ENCODE results near the gene NBEA. TPM values are rescaled to one million over a fixed set of nuclear protein-coding genes. Genes with fewer than 3 reads are reported as not detected.

The NBEA gene
- total and polyA plus RNA-seq, 3 experiments from 2014 or later, result 0.14 to 0.24 (median 0.20) TPM

DNA sequence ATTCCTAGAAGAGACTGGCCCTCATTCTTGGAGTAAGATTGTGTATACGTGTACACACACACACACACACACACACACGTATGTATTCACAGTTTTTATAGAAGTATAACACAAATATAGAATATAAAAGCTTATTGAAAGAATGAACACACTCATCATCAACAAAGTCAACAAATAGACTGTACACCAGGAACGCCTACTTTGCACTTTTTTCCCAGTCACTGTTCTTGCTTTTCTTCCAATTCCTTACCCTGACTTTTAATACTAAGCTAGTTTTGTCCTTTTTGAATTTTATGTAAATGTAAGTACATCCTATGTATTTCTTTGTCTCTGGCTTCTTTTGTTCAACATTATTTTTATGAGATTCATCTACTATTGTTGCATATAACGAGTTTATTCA lies 269.9 kb downstream of the NBEA start:
- DNase-seq, result no peak
- peaks cover 0 to 7% (median 0%) of the 10 kb centered on the region in 3 donors for H3K36me3 Mint-ChIP-seq
- no peaks in the 10 kb centered on the region for H3K9me3 ChIP-seq (ENCODE audit: low read length)
- ChIA-PET POLR2A (no interaction called here), CTCF (no interaction called here)
- H3K27me3 ChIP-seq (ENCODE audit: insufficient read depth, low read length, poor library complexity, severe bottlenecking), result no peaks in the 10 kb centered on the region
- no peak overlapping the region for H3K27ac ChIP-seq (ENCODE audit: low read depth, low read length)
- no peaks in the 10 kb centered on the region for H3K27me3 Mint-ChIP-seq
- H3K36me3 ChIP-seq (ENCODE audit: insufficient read depth, low read length), result no peaks in the 10 kb centered on the region
- no peak overlapping the region for H3K4me3 ChIP-seq (ENCODE audit: low read length)
- H3K4me1 ChIP-seq (ENCODE audit: insufficient read depth, low read length), result no peaks in the 10 kb centered on the region
- H3K27ac Mint-ChIP-seq, result no peak overlapping the region
- no peaks in the 10 kb centered on the region for H3K4me1 Mint-ChIP-seq
- H3K4me3 Mint-ChIP-seq, result no peak overlapping the region
- H3K9me3 Mint-ChIP-seq, result peaks cover 0 to 15% (median 2%) of the 10 kb centered on the region in 5 donors

- Histone ChIP-seq H3K4me1 (ENCODE audit: insufficient read depth, low read length) (no peaks in the 10 kb centered on the region), H3K27ac (ENCODE audit: low read depth, low read length) (no peak overlapping the region), H3K36me3 (ENCODE audit: insufficient read depth, low read length) (no peaks in the 10 kb centered on the region), H3K27me3 (ENCODE audit: insufficient read depth, low read length, poor library complexity, severe bottlenecking) (no peaks in the 10 kb centered on the region), H3K9me3 (ENCODE audit: low read length) (no peaks in the 10 kb centered on the region), H3K4me3 (ENCODE audit: low read length) (no peak overlapping the region)
- Mint-ChIP-seq H3K27ac (no peak overlapping the region), H3K36me3 (peaks cover 0 to 7% (median 0%) of the 10 kb centered on the region in 3 donors), H3K4me1 (no peaks in the 10 kb centered on the region), H3K9me3 (peaks cover 0 to 15% (median 2%) of the 10 kb centered on the region in 5 donors), H3K27me3 (no peaks in the 10 kb centered on the region), H3K4me3 (no peak overlapping the region)
- CTCF ChIA-PET, result no interaction called here
- DNase-seq, result no peak
- POLR2A ChIA-PET, result no interaction called here
Measured at GRCh38 chr13:35213911-35214310, 271.8 kb downstream of the NBEA start.

- H3K4me3 Mint-ChIP-seq, result no peak overlapping the region
- no peaks in the 10 kb centered on the region for H3K9me3 ChIP-seq (ENCODE audit: low read length)
- no peak overlapping the region for H3K27ac ChIP-seq (ENCODE audit: low read depth, low read length)
- H3K36me3 Mint-ChIP-seq, result peaks cover 0 to 19% (median 0%) of the 10 kb centered on the region in 3 donors
- H3K4me1 Mint-ChIP-seq, result no peaks in the 10 kb centered on the region
- POLR2A ChIA-PET, result no interaction called here
- CTCF ChIA-PET, result no interaction called here
- no peaks in the 10 kb centered on the region for H3K27me3 Mint-ChIP-seq
- DNase-seq, result no peak
- no peaks in the 10 kb centered on the region for H3K36me3 ChIP-seq (ENCODE audit: insufficient read depth, low read length)
- no peaks in the 10 kb centered on the region for H3K27me3 ChIP-seq (ENCODE audit: insufficient read depth, low read length, poor library complexity, severe bottlenecking)
- no peak overlapping the region for H3K27ac Mint-ChIP-seq
- H3K4me1 ChIP-seq (ENCODE audit: insufficient read depth, low read length), result no peaks in the 10 kb centered on the region
- no peak overlapping the region for H3K4me3 ChIP-seq (ENCODE audit: low read length)
- peaks cover 0 to 27% (median 7%) of the 10 kb centered on the region in 5 donors for H3K9me3 Mint-ChIP-seq
Measured at GRCh38 chr13:35216131-35216530, 274.1 kb downstream of the NBEA start.

GRCh38 chr13:35219021-35219420 lies 277.0 kb downstream of the NBEA start:
- Histone ChIP-seq H3K9me3 (ENCODE audit: low read length) (no peaks in the 10 kb centered on the region), H3K27me3 (ENCODE audit: insufficient read depth, low read length, poor library complexity, severe bottlenecking) (no peaks in the 10 kb centered on the region), H3K4me3 (ENCODE audit: low read length) (no peak overlapping the region), H3K36me3 (ENCODE audit: insufficient read depth, low read length) (no peaks in the 10 kb centered on the region), H3K4me1 (ENCODE audit: insufficient read depth, low read length) (no peaks in the 10 kb centered on the region), H3K27ac (ENCODE audit: low read depth, low read length) (no peak overlapping the region)
- Mint-ChIP-seq H3K4me3 (no peak overlapping the region), H3K9me3 (peaks cover 3 to 23% (median 7%) of the 10 kb centered on the region in 5 donors), H3K4me1 (no peaks in the 10 kb centered on the region), H3K27me3 (no peaks in the 10 kb centered on the region), H3K36me3 (peaks cover 0 to 20% (median 0%) of the 10 kb centered on the region in 3 donors), H3K27ac (no peak overlapping the region)
- ChIA-PET CTCF (no interaction called here), POLR2A (no interaction called here)
- no peak for DNase-seq

- H3K9me3 Mint-ChIP-seq, result peaks cover 0 to 8% (median 4%) of the 10 kb centered on the region in 5 donors
- POLR2A ChIA-PET, result no interaction called here
- H3K27me3 ChIP-seq (ENCODE audit: insufficient read depth, low read length, poor library complexity, severe bottlenecking), result no peaks in the 10 kb centered on the region
- H3K36me3 ChIP-seq (ENCODE audit: insufficient read depth, low read length), result no peaks in the 10 kb centered on the region
- no peaks in the 10 kb centered on the region for H3K9me3 ChIP-seq (ENCODE audit: low read length)
- H3K36me3 Mint-ChIP-seq, result peaks cover 0 to 21% (median 0%) of the 10 kb centered on the region in 3 donors
- DNase-seq, result no peak
- no peaks in the 10 kb centered on the region for H3K27me3 Mint-ChIP-seq
- H3K4me3 Mint-ChIP-seq, result no peak overlapping the region
- no peaks in the 10 kb centered on the region for H3K4me1 ChIP-seq (ENCODE audit: insufficient read depth, low read length)
- CTCF ChIA-PET, result no interaction called here
- no peak overlapping the region for H3K27ac ChIP-seq (ENCODE audit: low read depth, low read length)
- no peak overlapping the region for H3K4me3 ChIP-seq (ENCODE audit: low read length)
- H3K4me1 Mint-ChIP-seq, result no peaks in the 10 kb centered on the region
- no peak overlapping the region for H3K27ac Mint-ChIP-seq
Measured at GRCh38 chr13:35225159-35225558, 283.1 kb downstream of the NBEA start.

GRCh38 chr13:35225582-35225981 lies 283.5 kb downstream of the NBEA start:
- Mint-ChIP-seq H3K27ac (peak overlapping the region in 1 of 8 donors; percentile 43), H3K4me1 (no peaks in the 10 kb centered on the region), H3K27me3 (no peaks in the 10 kb centered on the region), H3K4me3 (no peak overlapping the region), H3K9me3 (peaks cover 0 to 6% (median 3%) of the 10 kb centered on the region in 5 donors), H3K36me3 (peaks cover 0 to 16% (median 0%) of the 10 kb centered on the region in 3 donors)
- Histone ChIP-seq H3K4me1 (ENCODE audit: insufficient read depth, low read length) (no peaks in the 10 kb centered on the region), H3K9me3 (ENCODE audit: low read length) (no peaks in the 10 kb centered on the region), H3K36me3 (ENCODE audit: insufficient read depth, low read length) (no peaks in the 10 kb centered on the region), H3K27ac (ENCODE audit: low read depth, low read length) (no peak overlapping the region), H3K4me3 (ENCODE audit: low read length) (no peak overlapping the region), H3K27me3 (ENCODE audit: insufficient read depth, low read length, poor library complexity, severe bottlenecking) (no peaks in the 10 kb centered on the region)
- ChIA-PET POLR2A (no interaction called here), CTCF (no interaction called here)
- no peak for DNase-seq

GRCh38 chr13:35228536-35228935 lies 286.5 kb downstream of the NBEA start:
- H3K9me3 ChIP-seq (ENCODE audit: low read length), result no peaks in the 10 kb centered on the region
- peaks cover 0 to 11% (median 0%) of the 10 kb centered on the region in 3 donors for H3K36me3 Mint-ChIP-seq
- ChIA-PET CTCF (no interaction called here), POLR2A (no interaction called here)
- H3K27ac ChIP-seq (ENCODE audit: low read depth, low read length), result no peak overlapping the region
- H3K27me3 ChIP-seq (ENCODE audit: insufficient read depth, low read length, poor library complexity, severe bottlenecking), result no peaks in the 10 kb centered on the region
- no peak for DNase-seq
- peaks cover 0 to 5% (median 0%) of the 10 kb centered on the region in 5 donors for H3K9me3 Mint-ChIP-seq
- H3K36me3 ChIP-seq (ENCODE audit: insufficient read depth, low read length), result no peaks in the 10 kb centered on the region
- H3K4me3 Mint-ChIP-seq, result no peak overlapping the region
- H3K27me3 Mint-ChIP-seq, result no peaks in the 10 kb centered on the region
- H3K27ac Mint-ChIP-seq, result no peak overlapping the region
- H3K4me1 Mint-ChIP-seq, result no peaks in the 10 kb centered on the region
- no peak overlapping the region for H3K4me3 ChIP-seq (ENCODE audit: low read length)
- H3K4me1 ChIP-seq (ENCODE audit: insufficient read depth, low read length), result no peaks in the 10 kb centered on the region

- no peaks in the 10 kb centered on the region for H3K4me1 ChIP-seq (ENCODE audit: insufficient read depth, low read length)
- Mint-ChIP-seq H3K27ac (no peak overlapping the region), H3K4me3 (no peak overlapping the region), H3K36me3 (peaks cover 0 to 14% (median 0%) of the 10 kb centered on the region in 3 donors), H3K4me1 (no peaks in the 10 kb centered on the region), H3K27me3 (no peaks in the 10 kb centered on the region), H3K9me3 (no peaks in the 10 kb centered on the region)
- H3K4me3 ChIP-seq (ENCODE audit: low read length), result no peak overlapping the region
- CTCF ChIA-PET, result no interaction called here
- no peaks in the 10 kb centered on the region for H3K27me3 ChIP-seq (ENCODE audit: insufficient read depth, low read length, poor library complexity, severe bottlenecking)
- H3K9me3 ChIP-seq (ENCODE audit: low read length), result no peaks in the 10 kb centered on the region
- no peak for DNase-seq
- H3K36me3 ChIP-seq (ENCODE audit: insufficient read depth, low read length), result no peaks in the 10 kb centered on the region
- POLR2A ChIA-PET, result no interaction called here
- H3K27ac ChIP-seq (ENCODE audit: low read depth, low read length), result no peak overlapping the region
Measured at GRCh38 chr13:35231426-35231825, 289.4 kb downstream of the NBEA start.

GRCh38 chr13:35238274-35238673 lies 296.2 kb downstream of the NBEA start:
- no peaks in the 10 kb centered on the region for H3K27me3 Mint-ChIP-seq
- POLR2A ChIA-PET, result no interaction called here
- peaks cover 0 to 19% (median 4%) of the 10 kb centered on the region in 5 donors for H3K9me3 Mint-ChIP-seq
- CTCF ChIA-PET, result no interaction called here
- H3K27me3 ChIP-seq (ENCODE audit: insufficient read depth, low read length, poor library complexity, severe bottlenecking), result no peaks in the 10 kb centered on the region
- no peak for DNase-seq
- H3K27ac Mint-ChIP-seq, result no peak overlapping the region
- H3K4me1 Mint-ChIP-seq, result no peaks in the 10 kb centered on the region
- H3K36me3 ChIP-seq (ENCODE audit: insufficient read depth, low read length), result no peaks in the 10 kb centered on the region
- no peak overlapping the region for H3K27ac ChIP-seq (ENCODE audit: low read depth, low read length)
- no peak overlapping the region for H3K4me3 Mint-ChIP-seq
- H3K9me3 ChIP-seq (ENCODE audit: low read length), result no peaks in the 10 kb centered on the region
- H3K36me3 Mint-ChIP-seq, result peaks cover 0 to 14% (median 0%) of the 10 kb centered on the region in 3 donors
- no peaks in the 10 kb centered on the region for H3K4me1 ChIP-seq (ENCODE audit: insufficient read depth, low read length)
- no peak overlapping the region for H3K4me3 ChIP-seq (ENCODE audit: low read length)

Measured in CD8-positive, alpha-beta memory T cell (primary cell).